Fibroblast of lung (primary cell): Measurements from ENCODE around the gene HHAT. TPM values are rescaled to one million over a fixed set of nuclear protein-coding genes. Genes with fewer than 3 reads are reported as not detected.

ENCODE experiments used
- DNase-seq, 2 donors: peaks; one replicate each; pipeline versions ENCODE4 v3.0.0 to v3.0.0-alpha.2; 2010; ENCODE audit warnings: low read depth in 2 of 2
- H2AFZ ChIP-seq: 2 replicates; pipeline ENCODE4 v1.5.1; 2012; ENCODE audit warnings: low read length, control low read depth, inconsistent platforms
- H3K27ac ChIP-seq: 2 replicates; pipeline ENCODE4 v1.5.1; 2011; ENCODE audit warnings: low read length, control low read depth; ENCODE audit not compliant: insufficient read depth
- H3K27me3 ChIP-seq: 2 replicates; pipeline ENCODE4 v1.5.1; 2011; ENCODE audit warnings: mild to moderate bottlenecking, low read length; ENCODE audit not compliant: control insufficient read depth, insufficient read depth
- H3K36me3 ChIP-seq: 2 replicates; pipeline ENCODE4 v1.5.1; 2011; ENCODE audit warnings: low read length; ENCODE audit not compliant: control insufficient read depth, insufficient read depth
- H3K4me1 ChIP-seq: 2 replicates; pipeline ENCODE4 v1.5.1; 2011; ENCODE audit warnings: low read length; ENCODE audit not compliant: control insufficient read depth, insufficient read depth; ENCODE audit errors: extremely low read depth
- H3K4me2 ChIP-seq: 2 replicates; pipeline ENCODE4 v1.5.1; 2011; ENCODE audit warnings: low read length, control low read depth; ENCODE audit not compliant: insufficient read depth; ENCODE audit errors: extremely low read depth
- H3K4me3 ChIP-seq, 4 experiments: fragments of 200-600 bp in 1 of 4; sonication (generic) in 1 of 4; replicated peaks in 1 of 4; 2 replicates each; pipeline ENCODE4 v1.5.1; 2011 to 2016; ENCODE audit warnings: low read length in 4 of 4, low read depth in 3 of 4, mild to moderate bottlenecking in 3 of 4, control low read depth in 2 of 4, inconsistent platforms in 1 of 4, mixed read lengths in 1 of 4; ENCODE audit not compliant: insufficient read depth in 1 of 4; ENCODE audit errors: control extremely low read depth in 1 of 4
- H3K79me2 ChIP-seq: 2 replicates; pipeline ENCODE4 v1.5.1; 2012; ENCODE audit warnings: mild to moderate bottlenecking, low read length, inconsistent platforms; ENCODE audit not compliant: control insufficient read depth, insufficient read depth
- H3K9ac ChIP-seq: 2 replicates; pipeline ENCODE4 v1.5.1; 2011; ENCODE audit warnings: mild to moderate bottlenecking, low read length, control low read depth; ENCODE audit not compliant: insufficient read depth
- H3K9me3 ChIP-seq: 2 replicates; pipeline ENCODE4 v1.5.1; 2012; ENCODE audit warnings: low read depth, low read length; ENCODE audit not compliant: control insufficient read depth, insufficient read depth
- H4K20me1 ChIP-seq: 2 replicates; pipeline ENCODE4 v1.5.1; 2011; ENCODE audit warnings: low read length; ENCODE audit not compliant: control insufficient read depth, insufficient read depth; ENCODE audit errors: extremely low read depth
- EZH2 ChIP-seq: IDR thresholded peaks from 2 replicates; pipeline ENCODE4 v1.5.1; 2012; ENCODE audit warnings: low read length, control low read depth, mild to moderate bottlenecking; ENCODE audit errors: missing control alignments
- polyA plus RNA-seq, 2 donors: library from polyadenylated mRNA; depleted of rRNA in 1 of 2; stranded (reverse) in 1 of 2; unstranded in 1 of 2; fragments of >200 nt; gene quantifications; 2 replicates each; pipeline ENCODE4 v1.2.1, GENCODE V29; 2011 to 2012; ENCODE audit warnings: missing spikeins in 1 of 2
- total RNA-seq: library from RNA; depleted of rRNA; stranded (reverse); fragments of >200 nt; gene quantifications from 2 replicates; pipeline ENCODE4 v1.2.1, GENCODE V29; 2014
- TF ChIP-seq, protein P1 (sequence below), 2 donors: IDR thresholded peaks in 1 of 2; conservative IDR thresholded peaks in 1 of 2; 1 replicate in 1 of 2; 2 replicates in 1 of 2; pipeline ENCODE4 v1.5.1; 2011 to 2012; ENCODE audit warnings: low read length in 2 of 2, control low read depth in 1 of 2, inconsistent platforms in 1 of 2, low read depth in 1 of 2, mild to moderate bottlenecking in 1 of 2

HHAT gene
- total and polyA plus RNA-seq, 2 donors (not counting 1 experiment from before 2014, with no cell fraction given), result 3.6 to 4.8 TPM

DNA sequence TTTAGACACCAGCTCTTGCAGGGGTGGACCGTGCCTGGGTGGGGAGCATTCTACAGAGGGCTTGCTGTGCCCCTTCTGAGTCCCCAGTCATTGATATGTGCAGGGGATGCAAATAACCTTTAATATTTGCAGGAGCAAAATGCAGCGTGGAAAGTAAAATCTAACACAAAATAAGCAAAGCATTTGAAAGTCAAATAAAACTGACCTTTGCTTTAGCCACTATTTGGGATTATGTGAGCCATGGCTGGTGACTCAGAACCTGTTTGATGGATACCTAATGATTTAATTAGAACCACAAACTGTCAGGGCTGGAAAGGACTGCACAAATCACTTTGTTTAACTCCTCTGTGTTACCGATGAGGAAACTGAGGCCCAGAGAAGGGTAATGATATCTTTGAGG, 377.5 kb downstream of the HHAT start:
- H3K36me3 ChIP-seq, result no peaks in the 10 kb centered on the region
- H4K20me1 ChIP-seq, result no peaks in the 10 kb centered on the region
- no peaks in the 10 kb centered on the region for H3K27me3 ChIP-seq
- H3K4me3 ChIP-seq, result no peak overlapping the region
- no peaks in the 10 kb centered on the region for H3K9me3 ChIP-seq
- no peak overlapping the region for H2AFZ ChIP-seq
- no peaks in the 10 kb centered on the region for H3K4me1 ChIP-seq
- no peak for DNase-seq
- H3K27ac ChIP-seq, result no peak overlapping the region
- H3K79me2 ChIP-seq, result no peaks in the 10 kb centered on the region
- TF ChIP-seq EZH2, result no peak
- TF ChIP-seq, protein P1, sequence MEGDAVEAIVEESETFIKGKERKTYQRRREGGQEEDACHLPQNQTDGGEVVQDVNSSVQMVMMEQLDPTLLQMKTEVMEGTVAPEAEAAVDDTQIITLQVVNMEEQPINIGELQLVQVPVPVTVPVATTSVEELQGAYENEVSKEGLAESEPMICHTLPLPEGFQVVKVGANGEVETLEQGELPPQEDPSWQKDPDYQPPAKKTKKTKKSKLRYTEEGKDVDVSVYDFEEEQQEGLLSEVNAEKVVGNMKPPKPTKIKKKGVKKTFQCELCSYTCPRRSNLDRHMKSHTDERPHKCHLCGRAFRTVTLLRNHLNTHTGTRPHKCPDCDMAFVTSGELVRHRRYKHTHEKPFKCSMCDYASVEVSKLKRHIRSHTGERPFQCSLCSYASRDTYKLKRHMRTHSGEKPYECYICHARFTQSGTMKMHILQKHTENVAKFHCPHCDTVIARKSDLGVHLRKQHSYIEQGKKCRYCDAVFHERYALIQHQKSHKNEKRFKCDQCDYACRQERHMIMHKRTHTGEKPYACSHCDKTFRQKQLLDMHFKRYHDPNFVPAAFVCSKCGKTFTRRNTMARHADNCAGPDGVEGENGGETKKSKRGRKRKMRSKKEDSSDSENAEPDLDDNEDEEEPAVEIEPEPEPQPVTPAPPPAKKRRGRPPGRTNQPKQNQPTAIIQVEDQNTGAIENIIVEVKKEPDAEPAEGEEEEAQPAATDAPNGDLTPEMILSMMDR (conservative IDR thresholded peaks at IDR 0.05 in 1 of 2, IDR thresholded peaks at IDR 0.05 in 1 of 2; ENCODE audit: low read depth in 1 of 2, low read length in 2 of 2), result no peak
- no peak overlapping the region for H3K4me2 ChIP-seq
- H3K9ac ChIP-seq, result no peak overlapping the region

DNA sequence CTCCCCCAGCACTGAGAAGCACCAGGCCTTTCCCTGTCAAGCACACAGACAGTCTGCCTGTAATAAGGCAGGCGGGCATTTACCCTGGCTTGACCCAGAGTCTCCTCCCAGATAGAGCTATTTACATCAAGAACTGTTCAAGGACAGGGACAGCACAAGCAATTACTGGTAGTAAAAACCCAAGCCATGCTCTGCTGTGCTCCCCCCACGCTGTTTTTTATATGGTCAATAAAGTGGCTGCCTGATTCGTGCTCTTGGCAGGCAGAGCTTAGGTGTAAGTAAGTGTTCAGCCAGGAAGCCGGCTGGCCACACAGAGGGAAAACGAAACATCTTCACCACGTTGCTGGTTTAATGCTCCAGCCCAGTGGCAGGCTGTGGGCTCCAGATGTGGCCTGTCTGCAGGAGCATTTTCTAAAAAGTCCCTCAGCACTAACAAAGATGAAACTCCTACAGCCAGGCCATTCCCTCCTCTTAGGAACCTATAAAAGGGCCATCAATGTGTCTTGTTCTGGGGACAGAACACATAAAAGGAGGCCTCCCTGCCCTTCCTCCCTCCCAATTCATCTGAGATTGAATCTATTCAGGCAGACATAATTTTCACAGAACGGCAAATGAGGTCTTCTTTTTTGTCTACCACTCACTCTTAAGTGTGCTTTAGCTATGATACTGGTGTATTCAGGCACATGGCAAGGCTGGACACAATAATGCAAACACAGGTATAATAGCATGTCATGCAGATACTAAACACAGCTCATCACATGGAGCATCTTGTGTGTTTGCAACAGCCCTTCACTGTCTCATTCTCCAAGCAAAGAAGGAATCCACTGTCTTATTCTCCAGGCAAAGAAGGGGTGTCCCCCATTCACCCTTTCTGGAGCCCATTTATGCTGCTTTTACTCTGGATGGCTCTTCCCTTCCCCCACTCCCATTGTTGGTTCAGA, 378.9 kb downstream of the HHAT start:
- Histone ChIP-seq H3K4me1 (no peaks in the 10 kb centered on the region), H3K36me3 (no peaks in the 10 kb centered on the region), H3K27ac (no peak overlapping the region), H3K27me3 (no peaks in the 10 kb centered on the region), H2AFZ (no peak overlapping the region), H3K4me2 (no peak overlapping the region), H3K9me3 (no peaks in the 10 kb centered on the region), H3K4me3 (no peak overlapping the region), H3K79me2 (no peaks in the 10 kb centered on the region), H3K9ac (no peak overlapping the region), H4K20me1 (no peaks in the 10 kb centered on the region)
- TF ChIP-seq, protein P1 (conservative IDR thresholded peaks at IDR 0.05 in 1 of 2, IDR thresholded peaks at IDR 0.05 in 1 of 2; ENCODE audit: low read depth in 1 of 2, low read length in 2 of 2), result no peak
- TF ChIP-seq EZH2, result no peak
- DNase-seq, result no peak

DNA sequence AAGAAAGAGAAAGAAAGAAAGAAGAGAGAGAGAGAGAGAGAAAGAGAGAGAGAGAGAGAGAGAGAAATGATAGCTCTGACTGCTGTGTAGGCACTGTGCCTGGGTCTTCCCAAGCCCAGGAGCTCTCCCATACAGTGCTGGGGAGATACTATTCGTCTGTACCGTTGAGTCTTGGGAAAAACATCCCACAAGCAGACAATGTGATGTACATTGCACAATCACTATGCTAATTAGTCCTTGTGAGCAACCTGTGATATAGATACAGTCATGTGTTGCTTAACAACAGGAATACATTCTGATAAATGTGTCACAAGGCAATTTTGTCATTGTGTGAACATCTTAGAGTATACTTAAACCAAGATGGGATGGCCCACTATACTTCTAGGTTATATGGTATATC, 381.0 kb downstream of the HHAT start:
- Histone ChIP-seq H3K79me2 (no peaks in the 10 kb centered on the region), H4K20me1 (no peaks in the 10 kb centered on the region), H3K27ac (no peak overlapping the region), H3K9me3 (no peaks in the 10 kb centered on the region), H3K4me3 (no peak overlapping the region), H2AFZ (no peak overlapping the region), H3K27me3 (no peaks in the 10 kb centered on the region), H3K4me2 (no peak overlapping the region), H3K4me1 (no peaks in the 10 kb centered on the region), H3K9ac (no peak overlapping the region), H3K36me3 (no peaks in the 10 kb centered on the region)
- peak in 1 of 2 donors; percentile 12 for DNase-seq
- no peak for TF ChIP-seq EZH2
- TF ChIP-seq, protein P1 (conservative IDR thresholded peaks at IDR 0.05 in 1 of 2, IDR thresholded peaks at IDR 0.05 in 1 of 2; ENCODE audit: low read depth in 1 of 2, low read length in 2 of 2), result no peak
